Measurements from ENCODE around the gene HADHA.
"Not testable (repeated sequence)": the region's sequence is repeated elsewhere in the genome, so short reads cannot be mapped to it uniquely, and the experiment has no call there.

DNA sequence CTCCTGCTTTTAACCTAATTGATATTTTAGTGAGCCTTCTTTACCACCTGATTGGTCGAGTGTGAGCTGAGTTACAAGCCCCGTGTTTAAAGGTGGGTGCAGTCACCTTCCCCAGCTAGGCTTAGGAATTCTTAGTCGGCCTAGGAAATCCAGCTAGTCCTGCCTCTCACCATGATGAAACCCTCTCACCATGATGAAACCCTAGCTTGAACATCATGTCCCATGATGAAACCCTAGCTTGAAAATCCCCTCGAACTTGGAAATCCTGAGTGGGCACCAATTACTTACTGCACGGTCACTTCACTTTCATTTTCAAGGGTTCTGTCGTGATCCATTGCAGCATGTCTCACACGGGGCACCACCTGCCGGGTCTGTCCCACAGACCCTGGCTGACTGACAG lies 14.4 kb upstream of the HADHA start:
- TF ChIP-seq, protein P1, sequence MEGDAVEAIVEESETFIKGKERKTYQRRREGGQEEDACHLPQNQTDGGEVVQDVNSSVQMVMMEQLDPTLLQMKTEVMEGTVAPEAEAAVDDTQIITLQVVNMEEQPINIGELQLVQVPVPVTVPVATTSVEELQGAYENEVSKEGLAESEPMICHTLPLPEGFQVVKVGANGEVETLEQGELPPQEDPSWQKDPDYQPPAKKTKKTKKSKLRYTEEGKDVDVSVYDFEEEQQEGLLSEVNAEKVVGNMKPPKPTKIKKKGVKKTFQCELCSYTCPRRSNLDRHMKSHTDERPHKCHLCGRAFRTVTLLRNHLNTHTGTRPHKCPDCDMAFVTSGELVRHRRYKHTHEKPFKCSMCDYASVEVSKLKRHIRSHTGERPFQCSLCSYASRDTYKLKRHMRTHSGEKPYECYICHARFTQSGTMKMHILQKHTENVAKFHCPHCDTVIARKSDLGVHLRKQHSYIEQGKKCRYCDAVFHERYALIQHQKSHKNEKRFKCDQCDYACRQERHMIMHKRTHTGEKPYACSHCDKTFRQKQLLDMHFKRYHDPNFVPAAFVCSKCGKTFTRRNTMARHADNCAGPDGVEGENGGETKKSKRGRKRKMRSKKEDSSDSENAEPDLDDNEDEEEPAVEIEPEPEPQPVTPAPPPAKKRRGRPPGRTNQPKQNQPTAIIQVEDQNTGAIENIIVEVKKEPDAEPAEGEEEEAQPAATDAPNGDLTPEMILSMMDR (conservative IDR thresholded peaks at IDR 0.05; ENCODE audit: low read length): not testable (repeated sequence)
- not testable (repeated sequence) for TF ChIP-seq EZH2phosphoT487 (IDR thresholded peaks at IDR 0.05; ENCODE audit: borderline replicate concordance, low read depth, low read length)

All from OCI-LY7 (cell line).